ENCODE data around the gene ZMIZ2. TPM values are rescaled to one million over a fixed set of nuclear protein-coding genes. Genes with fewer than 3 reads are reported as not detected.

Gene ZMIZ2
- total and polyA plus RNA-seq, 9 of the 15 experiments (the other 6 are each of a cell fraction or from before 2014, with no cell fraction given) = 0.13 to 40.3 (median 4.9) TPM

DNA sequence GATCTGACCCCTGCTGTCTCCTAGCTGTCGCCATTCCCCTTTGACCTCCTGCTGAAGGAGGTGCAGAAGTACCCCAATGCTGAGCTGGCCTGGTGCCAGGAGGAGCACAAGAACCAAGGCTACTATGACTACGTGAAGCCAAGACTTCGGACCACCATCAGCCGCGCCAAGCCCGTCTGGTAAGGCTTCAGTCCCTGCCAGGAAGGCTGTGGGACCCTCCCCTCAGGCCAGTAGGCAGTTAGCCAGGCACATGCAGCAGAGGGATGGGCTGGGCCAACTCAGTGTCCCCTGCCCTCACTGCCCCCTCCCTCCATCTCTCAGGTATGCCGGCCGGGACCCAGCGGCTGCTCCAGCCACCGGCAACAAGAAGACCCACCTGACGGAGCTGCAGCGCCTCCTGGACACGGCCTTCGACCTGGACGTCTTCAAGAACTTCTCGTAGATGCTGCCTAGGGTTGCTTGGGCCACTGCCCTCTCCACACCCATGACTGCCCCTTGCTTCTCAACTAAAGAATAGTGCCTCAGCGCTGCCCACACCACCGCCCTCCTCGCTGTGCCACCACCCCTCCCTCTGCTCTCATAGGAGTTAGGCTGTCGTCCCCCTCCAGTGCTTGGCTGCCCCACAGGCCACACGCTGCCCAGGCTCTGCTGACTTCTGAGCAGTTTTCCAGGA lies 41.0 kb upstream of the ZMIZ2 start (continued):
- TF ChIP-seq PTRF (tag; IDR thresholded peaks at IDR 0.05) (no peak), ZBTB8A (IDR thresholded peaks at IDR 0.05; ENCODE audit: partially characterized antibody) (no peak), ZNF274 (IDR thresholded peaks at IDR 0.05; ENCODE audit: borderline replicate concordance, low read depth, low read length) (no peak), ZFP1 (CRISPR knock-in tag; IDR thresholded peaks at IDR 0.05) (no peak), RBM22 (IDR thresholded peaks at IDR 0.05; ENCODE audit: low read depth, low read length, poor library complexity, severe bottlenecking) (peak; percentile 22), PHF8 (IDR thresholded peaks at IDR 0.05; ENCODE audit: borderline replicate concordance, low read length) (no peak), ZNF408 (CRISPR knock-in tag; IDR thresholded peaks at IDR 0.05; ENCODE audit: low read depth) (no peak), KLF13 (tag; IDR thresholded peaks at IDR 0.05; ENCODE audit: borderline replicate concordance, low read depth) (no peak), BCOR (IDR thresholded peaks at IDR 0.05) (no peak), BHLHE40 (IDR thresholded peaks at IDR 0.05; ENCODE audit: low read length) (no peak), ZNF436 (CRISPR knock-in tag; IDR thresholded peaks at IDR 0.05) (no peak), ETV5 (CRISPR knock-in tag; IDR thresholded peaks at IDR 0.05; ENCODE audit: low read depth) (no peak), MYBL2 (IDR thresholded peaks at IDR 0.05; ENCODE audit: low read depth) (no peak), MYBL2 (CRISPR knock-in tag; IDR thresholded peaks at IDR 0.05; ENCODE audit: borderline replicate concordance) (no peak), RBM14 (IDR thresholded peaks at IDR 0.05; ENCODE audit: borderline replicate concordance, insufficient read depth, low read depth, low read length) (no peak), ZBED1 (IDR thresholded peaks at IDR 0.05) (no peak), NFIC (IDR thresholded peaks at IDR 0.05) (peak; percentile 81), ZNF507 (tag; conservative IDR thresholded peaks at IDR 0.05) (no peak), ZNF121 (CRISPR knock-in tag; conservative IDR thresholded peaks at IDR 0.05) (no peak), POLR2G (IDR thresholded peaks at IDR 0.05; ENCODE audit: low read depth, low read length) (0 out of 2 replicates have a peak, but pooled peaks have one; percentile 23)
- TF ChIP-seq, protein P1, sequence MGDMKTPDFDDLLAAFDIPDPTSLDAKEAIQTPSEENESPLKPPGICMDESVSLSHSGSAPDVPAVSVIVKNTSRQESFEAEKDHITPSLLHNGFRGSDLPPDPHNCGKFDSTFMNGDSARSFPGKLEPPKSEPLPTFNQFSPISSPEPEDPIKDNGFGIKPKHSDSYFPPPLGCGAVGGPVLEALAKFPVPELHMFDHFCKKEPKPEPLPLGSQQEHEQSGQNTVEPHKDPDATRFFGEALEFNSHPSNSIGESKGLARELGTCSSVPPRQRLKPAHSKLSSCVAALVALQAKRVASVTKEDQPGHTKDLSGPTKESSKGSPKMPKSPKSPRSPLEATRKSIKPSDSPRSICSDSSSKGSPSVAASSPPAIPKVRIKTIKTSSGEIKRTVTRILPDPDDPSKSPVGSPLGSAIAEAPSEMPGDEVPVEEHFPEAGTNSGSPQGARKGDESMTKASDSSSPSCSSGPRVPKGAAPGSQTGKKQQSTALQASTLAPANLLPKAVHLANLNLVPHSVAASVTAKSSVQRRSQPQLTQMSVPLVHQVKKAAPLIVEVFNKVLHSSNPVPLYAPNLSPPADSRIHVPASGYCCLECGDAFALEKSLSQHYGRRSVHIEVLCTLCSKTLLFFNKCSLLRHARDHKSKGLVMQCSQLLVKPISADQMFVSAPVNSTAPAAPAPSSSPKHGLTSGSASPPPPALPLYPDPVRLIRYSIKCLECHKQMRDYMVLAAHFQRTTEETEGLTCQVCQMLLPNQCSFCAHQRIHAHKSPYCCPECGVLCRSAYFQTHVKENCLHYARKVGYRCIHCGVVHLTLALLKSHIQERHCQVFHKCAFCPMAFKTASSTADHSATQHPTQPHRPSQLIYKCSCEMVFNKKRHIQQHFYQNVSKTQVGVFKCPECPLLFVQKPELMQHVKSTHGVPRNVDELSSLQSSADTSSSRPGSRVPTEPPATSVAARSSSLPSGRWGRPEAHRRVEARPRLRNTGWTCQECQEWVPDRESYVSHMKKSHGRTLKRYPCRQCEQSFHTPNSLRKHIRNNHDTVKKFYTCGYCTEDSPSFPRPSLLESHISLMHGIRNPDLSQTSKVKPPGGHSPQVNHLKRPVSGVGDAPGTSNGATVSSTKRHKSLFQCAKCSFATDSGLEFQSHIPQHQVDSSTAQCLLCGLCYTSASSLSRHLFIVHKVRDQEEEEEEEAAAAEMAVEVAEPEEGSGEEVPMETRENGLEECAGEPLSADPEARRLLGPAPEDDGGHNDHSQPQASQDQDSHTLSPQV (IDR thresholded peaks at IDR 0.05) = no peak
- TF ChIP-seq, protein P2, sequence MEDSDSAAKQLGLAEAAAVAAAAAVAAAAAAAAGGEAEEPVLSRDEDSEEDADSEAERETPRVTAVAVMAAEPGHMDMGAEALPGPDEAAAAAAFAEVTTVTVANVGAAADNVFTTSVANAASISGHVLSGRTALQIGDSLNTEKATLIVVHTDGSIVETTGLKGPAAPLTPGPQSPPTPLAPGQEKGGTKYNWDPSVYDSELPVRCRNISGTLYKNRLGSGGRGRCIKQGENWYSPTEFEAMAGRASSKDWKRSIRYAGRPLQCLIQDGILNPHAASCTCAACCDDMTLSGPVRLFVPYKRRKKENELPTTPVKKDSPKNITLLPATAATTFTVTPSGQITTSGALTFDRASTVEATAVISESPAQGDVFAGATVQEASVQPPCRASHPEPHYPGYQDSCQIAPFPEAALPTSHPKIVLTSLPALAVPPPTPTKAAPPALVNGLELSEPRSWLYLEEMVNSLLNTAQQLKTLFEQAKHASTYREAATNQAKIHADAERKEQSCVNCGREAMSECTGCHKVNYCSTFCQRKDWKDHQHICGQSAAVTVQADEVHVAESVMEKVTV (CRISPR knock-in tag; IDR thresholded peaks at IDR 0.05) = no peak
